AG04450 (cell line): ENCODE measurements around the gene XG. TPM values are rescaled to one million over a fixed set of nuclear protein-coding genes. Genes with fewer than 3 reads are reported as not detected.
"Not testable (repeated sequence)": the region's sequence is repeated elsewhere in the genome, so short reads cannot be mapped to it uniquely, and the experiment has no call there.

ENCODE experiments used
- CTCF ChIA-PET: fragments of 300-600, 350-600 bp; formaldehyde crosslinking; extraction: SDS; loops from one replicate; lab custom pipeline; 2022; ENCODE audit warnings: antibody characterized with exemption, inconsistent platforms; lab: Charles Lee
- POLR2A ChIA-PET: fragments of 350-600 bp; formaldehyde crosslinking; extraction: SDS; loops from one replicate; lab custom pipeline; 2021; ENCODE audit warnings: antibody characterized with exemption, inconsistent platforms; lab: Yijun Ruan, JAX
- DNase-seq: peaks from one replicate; pipeline ENCODE4 v3.0.0-alpha.2; 2011; ENCODE audit warnings: low read depth, low spot score
- H3K27ac ChIP-seq: one replicate; pipeline ENCODE4 v1.5.1; 2012; ENCODE audit warnings: low read depth, low read length, control low read depth
- H3K27me3 ChIP-seq: one replicate; pipeline ENCODE4 v1.6.0; 2012; ENCODE audit warnings: low read length; ENCODE audit not compliant: control insufficient read depth, insufficient read depth
- H3K4me3 ChIP-seq: 2 replicates; pipeline ENCODE4 v1.5.1; 2011; ENCODE audit warnings: mild to moderate bottlenecking, low read depth, low read length, control low read depth
- H3K9me3 ChIP-seq: 2 replicates; pipeline ENCODE4 v1.5.1; 2012; ENCODE audit warnings: low read length; ENCODE audit not compliant: control insufficient read depth, insufficient read depth
- polyA plus RNA-seq: library from polyadenylated mRNA; depleted of rRNA; stranded (reverse); fragments of >200 nt; gene quantifications from 2 replicates; pipeline ENCODE4 v1.2.3, GENCODE V29; 2011
- TF ChIP-seq, protein P1 (sequence below): IDR thresholded peaks from 2 replicates; pipeline ENCODE4 v1.5.1; 2011; ENCODE audit warnings: low read depth, low read length, control low read depth, inconsistent platforms

XG gene
- polyA plus RNA-seq, 1 experiment, result not detected

DNA sequence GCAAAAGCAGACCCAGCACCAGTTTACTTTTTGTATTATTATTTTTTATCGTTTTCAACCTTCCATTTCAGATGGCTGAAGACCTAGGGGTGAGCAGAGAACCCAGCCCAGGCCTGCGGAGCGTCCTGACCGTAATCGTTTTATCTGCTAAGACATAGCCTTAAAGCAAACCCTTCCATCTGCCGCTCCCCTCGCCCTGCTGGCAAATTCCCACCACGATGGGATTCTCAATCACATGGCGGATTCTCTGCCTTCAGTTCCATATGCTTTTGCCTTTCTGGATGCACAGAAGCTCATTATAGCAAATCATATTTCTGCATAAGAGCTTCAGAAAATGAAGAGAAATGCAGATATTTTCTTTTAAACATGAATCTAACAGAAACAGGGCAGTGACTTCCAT lies 18.6 kb upstream of the XG start:
- ChIA-PET POLR2A (no interaction called here), CTCF (no interaction called here)
- Histone ChIP-seq H3K27ac (no peak overlapping the region), H3K9me3 (no peaks in the 10 kb centered on the region), H3K27me3 (no peaks in the 10 kb centered on the region), H3K4me3 (no peak overlapping the region)
- no peak for DNase-seq
- TF ChIP-seq, protein P1, sequence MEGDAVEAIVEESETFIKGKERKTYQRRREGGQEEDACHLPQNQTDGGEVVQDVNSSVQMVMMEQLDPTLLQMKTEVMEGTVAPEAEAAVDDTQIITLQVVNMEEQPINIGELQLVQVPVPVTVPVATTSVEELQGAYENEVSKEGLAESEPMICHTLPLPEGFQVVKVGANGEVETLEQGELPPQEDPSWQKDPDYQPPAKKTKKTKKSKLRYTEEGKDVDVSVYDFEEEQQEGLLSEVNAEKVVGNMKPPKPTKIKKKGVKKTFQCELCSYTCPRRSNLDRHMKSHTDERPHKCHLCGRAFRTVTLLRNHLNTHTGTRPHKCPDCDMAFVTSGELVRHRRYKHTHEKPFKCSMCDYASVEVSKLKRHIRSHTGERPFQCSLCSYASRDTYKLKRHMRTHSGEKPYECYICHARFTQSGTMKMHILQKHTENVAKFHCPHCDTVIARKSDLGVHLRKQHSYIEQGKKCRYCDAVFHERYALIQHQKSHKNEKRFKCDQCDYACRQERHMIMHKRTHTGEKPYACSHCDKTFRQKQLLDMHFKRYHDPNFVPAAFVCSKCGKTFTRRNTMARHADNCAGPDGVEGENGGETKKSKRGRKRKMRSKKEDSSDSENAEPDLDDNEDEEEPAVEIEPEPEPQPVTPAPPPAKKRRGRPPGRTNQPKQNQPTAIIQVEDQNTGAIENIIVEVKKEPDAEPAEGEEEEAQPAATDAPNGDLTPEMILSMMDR, result no peak

- Histone ChIP-seq H3K9me3 (no peaks in the 10 kb centered on the region), H3K27me3 (no peaks in the 10 kb centered on the region), H3K27ac (no peak overlapping the region), H3K4me3 (no peak overlapping the region)
- TF ChIP-seq, protein P1, result no peak
- DNase-seq, result no peak
- ChIA-PET POLR2A (no interaction called here), CTCF (no interaction called here)
Measured at GRCh38 chrX:2735270-2735669, 16.6 kb upstream of the XG start.

- H3K27ac ChIP-seq, result no peak overlapping the region
- H3K4me3 ChIP-seq, result no peak overlapping the region
- DNase-seq, result no peak
- no peaks in the 10 kb centered on the region for H3K27me3 ChIP-seq
- TF ChIP-seq, protein P1, result no peak
- no peaks in the 10 kb centered on the region for H3K9me3 ChIP-seq
- CTCF ChIA-PET, result no interaction called here
- POLR2A ChIA-PET, result no interaction called here
Measured at GRCh38 chrX:2740672-2741071, 11.2 kb upstream of the XG start.

- Histone ChIP-seq H3K4me3 (no peak overlapping the region), H3K27ac (no peak overlapping the region), H3K27me3 (no peaks in the 10 kb centered on the region), H3K9me3 (no peaks in the 10 kb centered on the region)
- TF ChIP-seq, protein P1, result no peak
- no peak for DNase-seq
- CTCF ChIA-PET, result no interaction called here
- POLR2A ChIA-PET, result no interaction called here
Measured at GRCh38 chrX:2741386-2741785, 10.5 kb upstream of the XG start.

DNA sequence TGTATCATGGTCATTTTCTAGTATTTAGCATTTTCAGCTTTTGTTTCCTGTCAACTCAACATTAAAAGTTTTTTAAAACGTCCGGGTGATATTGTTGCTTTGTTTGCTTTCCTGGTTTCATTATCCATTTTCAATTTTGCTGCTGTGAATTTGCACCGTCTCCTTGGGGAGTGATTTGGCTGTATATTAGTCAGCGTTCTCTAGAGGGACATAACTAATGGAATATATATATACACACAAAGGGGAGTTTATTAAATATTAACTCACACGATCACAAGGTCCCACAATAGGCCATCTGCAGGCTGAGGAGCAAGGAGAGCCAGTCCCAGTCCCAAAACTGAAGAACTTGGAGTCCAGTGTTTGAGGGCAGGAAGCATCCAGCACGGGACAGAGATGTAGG lies 5.6 kb upstream of the XG start:
- CTCF ChIA-PET, H3K27me3 ChIP-seq, H3K4me3 ChIP-seq, H3K27ac ChIP-seq, DNase-seq, POLR2A ChIA-PET, H3K9me3 ChIP-seq: not testable (repeated sequence)
